IPS-20b (cell line): ENCODE measurements around the gene RPS4Y1.
"Not testable (repeated sequence)": the region's sequence is repeated elsewhere in the genome, so short reads cannot be mapped to it uniquely, and the experiment has no call there.

Experiments used
- H3K27ac ChIP-seq: one replicate; pipeline ENCODE4 v1.5.1; 2013; ENCODE audit warnings: low read length
- H3K27me3 ChIP-seq: 2 replicates; pipeline ENCODE4 v1.6.1; 2013; ENCODE audit warnings: mild to moderate bottlenecking, low read length, inconsistent platforms; ENCODE audit not compliant: insufficient read depth
- H3K36me3 ChIP-seq: 2 replicates; pipeline ENCODE4 v1.6.1; 2013; ENCODE audit warnings: low read depth, mild to moderate bottlenecking, inconsistent platforms, low read length, moderate library complexity; ENCODE audit not compliant: insufficient read depth
- H3K4me1 ChIP-seq: 2 replicates; pipeline ENCODE4 v1.6.1; 2013; ENCODE audit warnings: mild to moderate bottlenecking, control low read depth, inconsistent platforms, low read length, moderate library complexity; ENCODE audit not compliant: insufficient read depth
- H3K4me3 ChIP-seq: 2 replicates; pipeline ENCODE4 v1.5.1; 2013; ENCODE audit warnings: mild to moderate bottlenecking, low read length, inconsistent platforms
- H3K9ac ChIP-seq: 2 replicates; pipeline ENCODE4 v1.6.1; 2013; ENCODE audit warnings: low read depth, mild to moderate bottlenecking, inconsistent platforms, low read length, moderate library complexity
- H3K9me3 ChIP-seq: 2 replicates; pipeline ENCODE4 v1.6.1; 2013; ENCODE audit warnings: mild to moderate bottlenecking, low read depth, low read length, inconsistent platforms; ENCODE audit not compliant: insufficient read depth

RPS4Y1 gene

GRCh38 chrY:2841471-2841893 lies at the start of gene RPS4Y1:
Gene RPS4Y1 (plus strand): TSS chrY:2841602. CDS start chrY:2841625, 23 bp downstream.
- H3K36me3 ChIP-seq, result peaks cover 45% of the 10 kb centered on the region
- peaks cover 5% of the 10 kb centered on the region; the same call in 1 of the 2 replicates for H3K4me1 ChIP-seq
- peak within 1 kb of the TSS; percentile 99 for H3K9ac ChIP-seq
- H3K9me3 ChIP-seq, result no peaks in the 10 kb centered on the region
- peak within 1 kb of the TSS; percentile 85 for H3K4me3 ChIP-seq
- no peaks in the 10 kb centered on the region for H3K27me3 ChIP-seq
- H3K27ac ChIP-seq, result peak within 1 kb of the TSS; percentile 56

- Histone ChIP-seq H3K4me1 (no peaks in the 10 kb centered on the region), H3K4me3 (no peak overlapping the region), H3K36me3 (no peaks in the 10 kb centered on the region), H3K9ac (no peak overlapping the region), H3K27ac (no peak overlapping the region), H3K27me3 (no peaks in the 10 kb centered on the region), H3K9me3 (no peaks in the 10 kb centered on the region)
Measured at GRCh38 chrY:2796977-2797523, 44.4 kb upstream of the RPS4Y1 start.

GRCh38 chrY:2797991-2798390 lies 43.4 kb upstream of the RPS4Y1 start:
- Histone ChIP-seq H3K27me3 (no peaks in the 10 kb centered on the region), H3K9ac (no peak overlapping the region), H3K36me3 (no peaks in the 10 kb centered on the region), H3K9me3 (no peaks in the 10 kb centered on the region), H3K27ac (no peak overlapping the region), H3K4me3 (no peak overlapping the region), H3K4me1 (no peaks in the 10 kb centered on the region)

GRCh38 chrY:2800246-2800645 lies 41.2 kb upstream of the RPS4Y1 start:
- Histone ChIP-seq H3K4me3 (no peak overlapping the region), H3K36me3 (no peaks in the 10 kb centered on the region), H3K27me3 (no peaks in the 10 kb centered on the region), H3K9me3 (no peaks in the 10 kb centered on the region), H3K9ac (no peak overlapping the region), H3K27ac (no peak overlapping the region), H3K4me1 (no peaks in the 10 kb centered on the region)

GRCh38 chrY:2817146-2817896 lies 24.1 kb upstream of the RPS4Y1 start:
- H3K4me3 ChIP-seq, H3K27me3 ChIP-seq, H3K27ac ChIP-seq, H3K36me3 ChIP-seq, H3K9me3 ChIP-seq, H3K4me1 ChIP-seq, H3K9ac ChIP-seq: not testable (repeated sequence)

GRCh38 chrY:2824471-2824870 lies 16.9 kb upstream of the RPS4Y1 start:
- H3K9ac ChIP-seq, result no peak overlapping the region
- H3K27me3 ChIP-seq, result no peaks in the 10 kb centered on the region
- H3K27ac ChIP-seq, result no peak overlapping the region

GRCh38 chrY:2828497-2828896 lies 12.9 kb upstream of the RPS4Y1 start:
- no peaks in the 10 kb centered on the region for H3K36me3 ChIP-seq
- H3K4me3 ChIP-seq, result no peak overlapping the region
- H3K9me3 ChIP-seq, result no peaks in the 10 kb centered on the region
- no peak overlapping the region for H3K9ac ChIP-seq
- H3K4me1 ChIP-seq, result no peaks in the 10 kb centered on the region; the same call in 1 of the 2 replicates
- no peak overlapping the region for H3K27ac ChIP-seq
- no peaks in the 10 kb centered on the region for H3K27me3 ChIP-seq

More at GRCh38 chrY:2824471-2824870, 16.9 kb upstream of the RPS4Y1 start:
- H3K36me3 ChIP-seq, result no peaks in the 10 kb centered on the region
- no peaks in the 10 kb centered on the region for H3K9me3 ChIP-seq
- no peaks in the 10 kb centered on the region; the same call in 1 of the 2 replicates for H3K4me1 ChIP-seq
- H3K4me3 ChIP-seq, result no peak overlapping the region

- no peaks in the 10 kb centered on the region for H3K36me3 ChIP-seq
Measured at GRCh38 chrY:2835230-2835629, 6.2 kb upstream of the RPS4Y1 start.

GRCh38 chrY:2837078-2837477 lies 4.3 kb upstream of the RPS4Y1 start:
- Histone ChIP-seq H3K4me1 (no peaks in the 10 kb centered on the region), H3K9ac (no peak overlapping the region), H3K27me3 (no peaks in the 10 kb centered on the region), H3K4me3 (no peak overlapping the region), H3K9me3 (no peaks in the 10 kb centered on the region), H3K27ac (no peak overlapping the region), H3K36me3 (peaks cover 1% of the 10 kb centered on the region; the same call in 1 of the 2 replicates)

More at GRCh38 chrY:2835230-2835629, 6.2 kb upstream of the RPS4Y1 start:
- H3K4me3 ChIP-seq, result no peak overlapping the region
- H3K4me1 ChIP-seq, result no peaks in the 10 kb centered on the region
- no peaks in the 10 kb centered on the region for H3K27me3 ChIP-seq
- H3K9ac ChIP-seq, result no peak overlapping the region
- H3K27ac ChIP-seq, result no peak overlapping the region
- no peaks in the 10 kb centered on the region for H3K9me3 ChIP-seq

GRCh38 chrY:2837932-2838331 lies 3.5 kb upstream of the RPS4Y1 start:
- H3K9ac ChIP-seq, result no peak overlapping the region
- peaks cover 5% of the 10 kb centered on the region; the same call in 1 of the 2 replicates for H3K4me1 ChIP-seq
- no peak overlapping the region for H3K27ac ChIP-seq
- H3K36me3 ChIP-seq, result peaks cover 10% of the 10 kb centered on the region
- no peaks in the 10 kb centered on the region for H3K9me3 ChIP-seq
- H3K27me3 ChIP-seq, result no peaks in the 10 kb centered on the region
- H3K4me3 ChIP-seq, result no peak overlapping the region

GRCh38 chrY:2846791-2847190 lies 5.4 kb downstream of the RPS4Y1 start:
- Histone ChIP-seq H3K9ac (no peak overlapping the region), H3K4me1 (peaks cover 5% of the 10 kb centered on the region; the same call in 1 of the 2 replicates), H3K27ac (no peak overlapping the region), H3K4me3 (no peak overlapping the region), H3K9me3 (no peaks in the 10 kb centered on the region), H3K27me3 (no peaks in the 10 kb centered on the region), H3K36me3 (peaks cover 96% of the 10 kb centered on the region)

GRCh38 chrY:2848384-2848783 lies 7.0 kb downstream of the RPS4Y1 start:
- no peak overlapping the region for H3K9ac ChIP-seq
- H3K27me3 ChIP-seq, result no peaks in the 10 kb centered on the region
- H3K4me1 ChIP-seq, result no peaks in the 10 kb centered on the region
- peaks cover 97% of the 10 kb centered on the region for H3K36me3 ChIP-seq
- no peak overlapping the region for H3K4me3 ChIP-seq
- no peak overlapping the region for H3K27ac ChIP-seq
- no peaks in the 10 kb centered on the region for H3K9me3 ChIP-seq
